OCI-LY7 (cell line): ENCODE measurements around the gene HEBP1.

ENCODE experiments used
- CTCF ChIP-seq: fragments of 200-600 bp; sonication (generic); conservative IDR thresholded peaks from 2 replicates; pipeline ENCODE4 v1.5.1; 2014; ENCODE audit warnings: mild to moderate bottlenecking, antibody characterized with exemption, low read length, moderate library complexity, mixed read lengths
- EZH2phosphoT487 ChIP-seq: fragments of 200-600 bp; sonication (generic); IDR thresholded peaks from 2 replicates; pipeline ENCODE4 v1.6.1; 2018; ENCODE audit warnings: low read depth, borderline replicate concordance, mild to moderate bottlenecking, mixed run types, antibody characterized with exemption, low read length, moderate library complexity, mixed read lengths

GRCh38 chr12:13000616-13000924, 505 bp upstream of the HEBP1 start:
- TF ChIP-seq CTCF = no peak
- no peak for TF ChIP-seq EZH2phosphoT487
